Measurements from ENCODE around the gene SYNJ2.
A peak's percentile ranks its signal among the peaks of the same experiment; 100 is the strongest.
"Not testable (repeated sequence)": the region's sequence is repeated elsewhere in the genome, so short reads cannot be mapped to it uniquely, and the experiment has no call there.

Gene SYNJ2

DNA sequence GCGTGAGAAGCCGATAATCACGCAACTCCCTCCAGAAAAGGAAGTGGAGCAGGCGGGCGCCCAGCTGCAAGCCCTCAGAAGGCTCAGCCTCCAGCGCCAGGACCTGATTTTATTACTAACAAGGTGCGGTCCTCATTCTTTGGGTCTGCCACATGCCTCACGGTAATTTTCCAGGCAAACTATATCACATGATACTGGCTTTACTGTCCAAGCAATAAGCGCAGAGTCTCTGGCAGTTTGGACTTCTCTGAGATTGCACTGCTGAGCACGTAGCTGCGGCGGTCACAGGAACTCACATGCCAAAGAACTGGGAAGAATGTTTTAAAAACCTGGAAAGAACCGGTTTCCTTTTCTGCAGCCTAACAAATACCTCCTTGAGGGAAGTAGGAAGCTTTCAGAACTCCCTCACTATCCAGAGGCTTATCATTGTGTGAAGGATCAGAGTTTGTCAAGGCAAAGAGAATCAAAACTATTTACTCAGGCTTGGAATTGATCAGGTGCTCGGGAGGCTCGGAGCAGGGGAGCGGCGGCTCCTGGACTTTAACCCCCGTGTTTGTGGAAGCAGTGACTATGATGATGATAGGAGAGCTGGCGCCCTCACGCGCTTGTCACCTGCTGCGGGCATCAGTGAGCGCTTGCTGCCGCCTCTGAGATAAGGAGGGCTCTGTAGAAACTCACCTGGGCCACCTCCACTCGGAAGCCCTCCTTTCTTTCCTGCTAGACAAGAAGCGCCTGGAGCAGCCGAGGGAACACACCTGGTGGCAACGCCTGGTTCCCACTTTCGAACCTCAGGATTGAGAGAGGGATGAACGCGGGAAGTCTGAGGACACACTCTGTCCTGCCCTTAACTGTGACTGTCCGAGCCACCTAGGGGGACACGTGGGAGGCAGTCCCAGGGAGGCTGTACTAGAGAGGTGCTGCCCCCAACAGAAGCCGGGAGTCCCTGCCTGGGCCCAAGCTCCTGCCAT lies 27.2 kb upstream of the SYNJ2 start:
- DNase-seq (ENCODE audit: low read depth in 2 of 2) = no peak

DNA sequence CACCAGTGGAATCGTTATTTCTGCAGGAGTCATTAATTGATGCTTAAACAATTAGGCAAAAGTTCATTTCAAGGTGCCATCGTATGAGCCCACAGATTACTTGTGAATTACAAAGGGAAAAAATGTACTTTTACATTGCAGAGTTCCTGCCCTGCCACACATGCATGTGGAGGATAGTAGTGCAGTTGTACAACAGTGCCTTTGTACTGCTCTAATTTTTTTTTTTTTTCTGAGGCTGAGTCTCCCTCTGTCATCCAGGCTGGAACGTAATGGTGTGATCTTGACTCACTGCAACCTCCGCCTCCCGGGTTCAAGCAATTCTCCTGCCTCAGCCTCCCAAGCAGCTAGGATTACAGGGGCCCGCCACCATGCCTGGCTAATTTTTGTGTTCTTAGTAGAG lies 26.0 kb upstream of the SYNJ2 start:
- DNase-seq (ENCODE audit: low read depth in 2 of 2) = no peak

DNA sequence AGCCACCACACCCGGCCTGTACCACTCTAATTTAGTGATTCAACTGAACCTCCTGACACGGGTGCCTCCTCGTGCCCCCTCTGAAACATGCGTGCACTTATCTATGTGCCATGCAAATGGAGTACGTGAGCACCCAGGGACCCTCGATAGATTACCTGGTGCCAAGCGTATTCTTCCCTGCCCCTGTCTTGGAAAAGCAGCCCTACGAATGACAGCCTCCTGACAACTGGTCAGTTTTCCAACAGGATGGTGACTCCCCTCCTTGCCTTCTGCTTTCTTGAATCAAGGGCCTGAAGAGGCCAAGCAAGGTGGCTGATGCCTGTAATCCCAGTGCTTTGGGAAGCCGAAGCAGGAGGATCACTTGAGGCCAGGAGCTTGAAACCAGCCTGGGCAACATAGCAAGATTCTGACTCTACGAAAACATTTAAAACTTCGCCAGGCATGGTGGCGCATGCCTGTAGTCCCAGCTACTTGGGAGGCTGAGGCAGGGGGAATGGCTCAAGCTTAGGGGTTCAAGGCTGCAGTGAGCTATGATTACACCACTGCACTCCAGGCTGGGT lies 25.4 kb upstream of the SYNJ2 start:
- no peak for DNase-seq (ENCODE audit: low read depth in 2 of 2)

DNA sequence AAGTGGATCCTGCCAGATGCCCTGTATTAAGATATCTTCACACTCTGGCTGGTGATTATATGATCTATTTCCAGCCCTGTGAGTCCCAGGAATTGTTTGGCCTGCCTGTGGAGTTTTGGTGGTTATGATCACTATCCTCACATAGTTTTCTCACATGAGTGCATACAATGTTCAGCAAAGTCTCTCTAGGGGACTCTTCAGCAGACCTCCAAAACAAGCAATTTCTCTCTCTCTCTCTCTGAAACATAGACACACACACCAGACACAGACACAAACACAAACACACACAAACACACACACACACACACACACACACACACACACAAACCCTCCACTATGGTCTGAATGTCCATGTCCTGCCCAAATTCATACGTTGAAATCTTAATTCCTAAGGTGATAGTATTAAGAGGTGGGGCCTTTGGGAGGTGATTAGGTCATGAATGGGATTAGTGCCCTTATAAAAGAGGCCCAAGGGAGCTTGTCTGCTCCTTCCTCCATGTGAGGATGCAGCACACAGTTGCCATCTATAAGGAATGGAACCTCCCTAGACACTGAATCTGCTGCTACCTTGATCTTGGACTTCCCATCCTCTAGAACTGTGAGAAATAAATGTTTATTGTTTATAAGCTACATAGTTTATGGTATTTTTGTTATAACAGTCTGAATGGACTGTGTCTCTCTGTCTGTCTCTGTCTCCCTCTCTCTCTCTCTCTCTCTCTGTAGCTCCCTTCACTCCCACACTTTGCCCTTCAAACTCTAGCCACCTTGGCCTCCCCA lies 22.0 kb upstream of the SYNJ2 start:
- DNase-seq (ENCODE audit: low read depth in 2 of 2) = no peak

DNA sequence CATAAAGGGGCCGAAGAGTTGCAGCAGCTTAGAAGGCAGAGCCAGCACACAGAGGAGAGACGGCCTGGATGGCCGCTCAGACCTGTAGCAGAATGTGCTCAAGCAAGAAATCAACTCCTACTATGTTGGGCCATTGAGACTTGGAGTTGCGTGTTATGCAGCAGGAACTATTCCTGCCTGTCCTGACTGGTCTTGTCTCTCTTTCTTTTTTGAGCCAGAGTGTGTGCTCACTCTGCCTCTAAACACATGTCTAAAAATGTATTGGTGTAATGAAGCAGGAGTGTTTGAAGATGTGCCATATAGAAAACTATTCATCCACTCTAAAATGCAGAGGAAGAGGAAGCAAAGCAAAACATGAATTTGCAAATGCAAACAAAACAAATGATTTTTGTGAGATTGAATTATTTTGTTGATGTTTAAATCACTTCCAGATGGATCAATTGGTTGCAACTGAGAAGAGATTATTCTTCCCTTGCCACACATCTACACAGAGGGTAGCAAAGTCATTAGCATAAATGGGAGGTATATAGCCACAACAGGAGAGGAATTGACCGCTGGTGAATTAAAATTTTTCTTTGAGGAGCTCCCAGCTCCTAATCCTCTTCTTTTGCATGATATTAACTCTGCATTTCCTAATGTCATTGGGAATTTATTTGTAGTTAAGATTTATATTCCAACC lies 20.4 kb upstream of the SYNJ2 start:
- DNase-seq (ENCODE audit: low read depth in 2 of 2) = no peak

DNA sequence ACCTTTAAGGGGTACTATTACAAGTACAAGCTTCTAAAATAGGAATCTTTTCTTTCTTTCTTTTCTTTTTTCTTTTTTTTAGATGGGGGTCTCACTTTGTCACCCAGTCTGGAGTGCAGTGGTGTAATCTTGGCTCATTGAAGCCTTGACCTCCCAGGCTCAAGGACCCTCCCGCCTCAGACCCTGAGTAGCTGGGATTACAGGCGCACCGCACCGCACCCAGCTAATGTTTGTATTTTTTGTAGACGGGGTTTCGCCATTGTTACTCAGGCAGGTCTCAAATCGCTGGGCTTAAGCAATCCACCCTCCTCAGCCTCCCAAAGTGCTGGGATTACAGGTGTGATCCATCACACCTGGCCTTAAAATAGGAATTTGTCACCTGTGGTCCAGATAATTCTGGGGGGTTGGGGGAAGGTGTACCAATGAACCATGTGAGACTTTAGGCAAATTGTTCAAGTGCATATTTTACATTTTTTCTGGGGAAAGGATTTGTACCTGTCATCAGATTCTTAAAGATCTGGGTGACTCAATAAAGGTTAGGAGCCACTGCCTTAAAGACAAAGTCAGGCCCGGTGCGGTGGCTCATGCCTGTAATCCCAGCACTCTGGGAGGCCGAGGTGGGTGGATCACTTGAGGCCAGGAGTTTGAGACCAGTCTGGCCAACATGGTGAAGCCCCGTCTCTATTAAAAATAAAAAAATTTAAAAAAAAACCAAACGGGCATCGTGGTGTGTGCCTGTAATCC lies 19.7 kb upstream of the SYNJ2 start:
- no peak for DNase-seq (ENCODE audit: low read depth in 2 of 2)

DNA sequence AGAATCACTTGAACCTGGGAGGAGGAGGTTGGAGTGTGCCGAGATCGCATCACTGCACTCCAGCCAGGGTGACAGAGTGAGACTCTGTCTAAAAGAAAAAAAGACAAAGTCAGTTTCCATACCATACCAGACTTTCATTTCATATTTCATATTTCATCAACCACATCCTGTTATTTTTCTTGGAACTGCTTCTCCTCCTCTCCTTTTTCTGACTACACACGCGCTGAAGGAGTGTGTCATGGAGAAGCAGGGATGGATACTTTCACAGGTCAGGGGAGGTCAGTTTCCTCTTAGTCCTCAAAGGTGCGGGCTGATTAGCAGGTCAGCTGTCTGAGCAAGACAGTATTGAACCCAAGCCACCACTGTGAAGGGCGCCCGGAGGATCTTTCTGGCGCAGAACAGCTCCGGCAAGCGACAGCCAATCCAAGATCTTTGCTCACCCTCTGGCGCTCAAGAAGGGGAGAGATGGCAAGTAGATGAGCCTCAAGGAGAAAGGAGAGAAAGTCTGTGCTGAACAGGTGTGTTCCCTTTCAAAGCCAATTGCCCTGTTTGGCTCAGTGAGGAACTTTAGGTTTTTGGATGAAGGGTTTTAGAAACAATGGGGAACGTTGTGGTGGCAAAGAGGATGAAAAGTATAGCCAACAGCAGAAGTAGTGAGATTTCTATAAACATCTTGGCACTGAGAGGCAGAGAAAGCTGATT lies 18.9 kb upstream of the SYNJ2 start:
- peak in 1 of 2 donors; percentile 22 for DNase-seq (ENCODE audit: low read depth in 2 of 2)

DNA sequence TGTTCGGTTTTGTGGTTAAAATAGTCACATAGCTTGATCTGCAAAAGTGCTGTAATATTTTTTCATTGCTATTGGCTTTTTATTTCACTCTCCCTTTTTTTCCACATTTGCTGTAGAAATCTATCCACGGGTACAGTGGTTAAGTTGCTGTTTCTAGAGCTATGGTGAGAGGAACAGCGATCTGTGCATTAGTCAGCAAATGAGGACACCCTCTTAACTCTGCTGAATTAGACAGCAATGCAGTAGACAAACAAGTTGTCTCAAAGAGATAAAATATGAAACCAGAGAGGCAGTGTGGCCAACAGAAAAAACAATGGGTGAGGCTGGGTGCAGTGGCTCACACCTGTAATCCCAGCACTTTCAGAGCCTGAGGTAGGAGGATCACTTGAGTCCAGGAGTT lies 17.6 kb upstream of the SYNJ2 start:
- DNase-seq (ENCODE audit: low read depth in 2 of 2) = no peak

DNA sequence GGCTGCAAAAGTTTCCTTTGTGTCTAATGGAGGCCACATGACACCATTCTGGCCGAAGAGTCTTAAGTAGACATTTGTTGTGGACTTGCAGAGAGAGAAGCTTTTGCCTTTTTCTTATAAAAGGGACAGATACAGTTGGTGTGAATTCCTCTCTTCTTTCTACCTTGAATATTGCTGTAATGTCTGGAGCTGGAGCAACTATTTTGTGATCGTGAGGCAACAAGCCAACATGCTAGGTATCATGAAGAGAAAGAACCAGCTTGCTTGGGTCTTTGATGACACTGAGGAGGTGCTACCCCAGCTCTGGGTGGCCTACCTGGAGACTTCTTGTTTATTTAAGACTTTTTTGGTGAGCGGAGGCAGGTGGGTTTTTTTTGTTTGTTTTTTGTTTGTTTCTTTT lies 16.3 kb upstream of the SYNJ2 start:
- DNase-seq (ENCODE audit: low read depth in 2 of 2) = no peak

DNA sequence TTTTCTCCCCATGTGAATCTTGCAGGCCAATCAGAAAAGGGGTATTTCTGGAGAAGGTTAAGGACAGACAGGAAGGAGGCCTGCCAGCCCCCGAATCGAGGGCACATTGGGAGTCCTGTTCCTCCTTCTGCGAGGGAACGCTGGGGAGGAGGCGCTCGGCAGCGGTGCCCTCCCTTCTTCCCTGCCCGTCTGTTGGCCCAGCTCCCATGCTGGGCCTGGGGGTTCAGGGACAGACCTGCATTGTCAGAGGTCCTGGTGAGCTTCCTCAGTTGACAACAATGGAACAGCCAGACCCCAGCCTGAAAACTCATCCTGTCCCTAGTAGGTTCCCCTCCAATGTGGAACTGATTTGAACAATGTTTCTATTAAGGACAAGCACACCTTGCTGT lies 15.1 kb upstream of the SYNJ2 start:
- DNase-seq (ENCODE audit: low read depth in 2 of 2) = no peak

DNA sequence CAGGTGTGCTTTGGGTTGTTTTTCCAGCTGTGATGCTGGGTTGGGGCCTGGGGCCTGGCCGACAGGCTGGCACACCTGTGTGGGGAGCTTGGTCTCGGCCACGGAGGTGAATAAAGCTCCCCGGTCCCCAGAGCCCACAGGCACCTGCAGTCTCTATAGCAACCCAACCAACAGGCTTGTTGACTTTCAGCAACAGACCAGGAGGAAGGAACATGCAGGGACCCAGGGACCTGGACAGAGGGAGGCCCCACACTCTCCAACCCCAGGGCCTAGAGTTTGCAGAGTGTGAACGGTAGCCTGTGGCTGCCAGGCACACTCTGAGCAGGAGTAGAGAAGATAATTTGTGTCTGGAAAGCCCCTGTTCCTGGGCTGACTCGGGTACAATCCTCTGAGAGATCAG lies 14.6 kb upstream of the SYNJ2 start:
- no peak for DNase-seq (ENCODE audit: low read depth in 2 of 2)

DNA sequence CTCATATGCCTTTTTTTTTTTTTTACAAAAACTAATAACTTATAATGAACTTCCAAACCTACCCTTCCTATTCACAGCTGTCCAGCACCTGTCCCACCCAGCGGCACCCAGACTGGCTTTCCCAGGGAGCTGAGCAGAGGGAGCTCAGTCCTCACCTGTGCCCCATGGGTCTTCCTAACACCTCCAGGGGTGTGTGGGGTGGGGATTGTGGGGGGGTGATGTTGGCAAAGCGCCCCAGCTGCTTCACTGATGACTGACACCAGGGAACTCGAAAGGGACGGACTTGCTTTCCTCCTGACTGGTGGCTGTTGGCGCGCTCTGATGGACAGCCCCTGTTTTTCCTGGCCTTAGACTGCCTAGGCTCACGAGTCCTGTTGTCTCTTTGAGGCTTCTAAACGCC lies 14.2 kb upstream of the SYNJ2 start:
- DNase-seq (ENCODE audit: low read depth in 2 of 2) = no peak

DNA sequence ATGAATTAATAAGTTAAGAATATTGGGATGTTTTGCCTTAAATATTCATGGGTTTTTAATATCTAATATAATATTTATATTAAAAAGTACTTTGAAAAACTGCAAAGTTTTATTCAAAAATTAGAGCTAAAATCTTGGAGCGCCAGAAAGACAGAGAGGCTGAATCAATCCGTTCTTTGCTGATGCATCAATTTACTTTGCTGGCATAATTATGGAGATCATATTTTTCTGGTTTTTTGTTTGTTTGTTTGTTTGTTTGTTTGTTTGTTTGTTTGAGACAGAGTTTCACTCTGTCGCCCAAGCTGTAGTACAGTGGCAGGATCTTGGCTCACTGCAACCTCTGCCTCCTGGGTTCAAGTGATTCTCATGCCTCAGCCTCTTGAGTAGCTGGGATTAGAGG lies 9.5 kb upstream of the SYNJ2 start:
- not testable (repeated sequence) for DNase-seq (ENCODE audit: low read depth in 2 of 2)

DNA sequence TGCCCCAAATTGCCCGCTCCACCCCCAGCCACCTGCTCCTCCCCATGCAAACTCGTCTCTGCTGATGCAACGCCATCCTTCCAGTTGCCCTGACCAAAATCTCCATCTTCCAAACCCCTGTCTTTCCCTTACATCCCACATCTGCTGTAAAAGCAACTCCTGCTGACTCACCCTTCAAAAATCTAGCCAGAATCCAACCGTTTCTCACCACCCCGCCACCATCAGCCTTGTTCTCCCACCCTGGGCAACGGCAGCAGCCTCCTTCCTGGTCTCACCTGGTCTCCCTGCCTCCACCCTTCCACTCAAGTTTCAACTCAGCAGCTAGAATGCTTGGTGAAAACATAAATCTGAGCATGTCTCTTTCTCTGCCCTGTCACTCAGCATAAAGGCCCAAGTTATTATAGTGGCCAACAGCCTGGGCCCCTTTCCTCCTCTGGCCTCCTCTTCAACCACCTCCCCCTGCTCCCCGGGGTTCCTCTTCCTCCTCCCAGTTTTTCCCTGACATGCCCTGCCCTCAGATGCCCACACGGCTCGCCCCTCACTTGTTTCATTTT lies 7.2 kb upstream of the SYNJ2 start:
- no peak for DNase-seq (ENCODE audit: low read depth in 2 of 2)

DNA sequence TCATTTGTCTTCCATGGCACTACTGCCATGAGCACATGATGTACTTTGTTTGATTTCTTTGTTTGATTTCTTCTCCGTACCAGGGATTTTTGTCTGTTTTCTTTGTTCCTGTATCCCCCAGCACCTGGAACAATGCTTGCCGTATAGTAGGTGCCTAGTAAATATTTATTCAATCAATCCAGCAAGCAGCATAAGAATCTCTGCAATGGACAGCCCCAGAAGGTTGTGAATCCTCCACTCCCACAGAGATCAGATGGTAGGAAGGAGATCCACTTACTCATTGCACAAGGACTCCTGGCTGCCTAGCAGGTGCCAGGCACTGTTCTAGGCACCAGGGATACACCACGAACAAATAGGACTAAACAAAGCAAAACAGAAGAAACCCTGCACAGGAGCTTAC lies 6.7 kb upstream of the SYNJ2 start:
- DNase-seq (ENCODE audit: low read depth in 2 of 2) = no peak

DNA sequence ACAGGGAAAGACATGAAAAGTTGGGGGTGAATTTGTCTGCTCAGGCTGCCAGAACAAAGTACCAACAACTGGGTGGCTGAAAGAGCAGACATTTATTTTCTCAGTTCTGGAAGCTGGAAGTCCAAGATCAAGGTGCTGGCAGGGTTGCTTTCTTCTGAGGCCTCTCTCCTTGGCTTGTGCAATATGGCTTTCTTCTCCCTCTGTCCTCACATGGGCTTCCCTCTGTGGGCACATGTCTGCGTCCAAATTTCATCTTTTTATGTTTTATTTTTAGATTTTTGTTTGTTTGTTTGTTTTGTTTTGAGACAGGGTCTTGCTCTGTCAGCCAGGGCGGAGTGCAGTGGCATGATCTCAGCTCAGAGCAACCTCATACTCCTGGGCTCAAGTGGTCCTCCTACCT lies 6.2 kb upstream of the SYNJ2 start:
- DNase-seq (ENCODE audit: low read depth in 2 of 2) = no peak

DNA sequence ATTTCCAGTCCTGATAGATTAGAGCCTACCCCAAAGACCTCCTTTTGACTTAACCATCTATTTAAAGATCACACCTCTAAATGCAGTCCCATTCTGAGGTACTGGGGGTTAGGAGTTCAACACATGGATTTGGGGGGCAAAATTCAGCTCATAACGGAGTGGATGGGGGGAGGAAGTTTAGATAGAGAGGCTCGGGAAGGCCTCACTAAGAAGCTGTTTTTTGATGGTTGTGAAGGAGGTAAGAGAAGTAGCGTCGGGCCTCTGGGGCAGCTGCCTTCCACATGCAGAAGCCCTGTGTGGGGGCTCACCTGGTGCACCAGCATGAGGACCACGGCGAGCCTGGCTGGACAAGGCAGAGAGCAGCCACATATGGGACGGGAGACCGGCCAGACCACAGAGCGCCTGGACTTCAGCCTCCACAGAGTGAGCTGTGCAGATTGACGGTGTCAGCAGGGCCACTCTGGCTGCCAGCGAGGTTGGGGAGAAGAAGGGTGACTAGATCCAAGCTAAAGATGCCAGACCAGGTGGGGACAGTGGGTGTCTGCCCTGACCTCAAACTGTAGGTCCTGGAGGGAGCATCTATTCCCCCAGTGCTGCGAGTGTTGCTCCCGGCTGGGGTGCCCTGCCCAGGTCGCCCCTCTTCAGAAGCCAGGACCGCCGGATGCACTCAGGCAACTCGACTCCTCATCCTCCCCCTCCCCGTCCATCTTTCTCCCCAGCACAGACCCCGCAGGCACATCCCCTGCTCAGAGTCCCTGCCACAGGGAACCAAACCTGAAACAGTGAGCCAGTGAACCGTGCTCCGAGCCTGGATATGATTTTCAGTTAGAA lies 5.1 kb upstream of the SYNJ2 start:
- no peak for DNase-seq (ENCODE audit: low read depth in 2 of 2)

DNA sequence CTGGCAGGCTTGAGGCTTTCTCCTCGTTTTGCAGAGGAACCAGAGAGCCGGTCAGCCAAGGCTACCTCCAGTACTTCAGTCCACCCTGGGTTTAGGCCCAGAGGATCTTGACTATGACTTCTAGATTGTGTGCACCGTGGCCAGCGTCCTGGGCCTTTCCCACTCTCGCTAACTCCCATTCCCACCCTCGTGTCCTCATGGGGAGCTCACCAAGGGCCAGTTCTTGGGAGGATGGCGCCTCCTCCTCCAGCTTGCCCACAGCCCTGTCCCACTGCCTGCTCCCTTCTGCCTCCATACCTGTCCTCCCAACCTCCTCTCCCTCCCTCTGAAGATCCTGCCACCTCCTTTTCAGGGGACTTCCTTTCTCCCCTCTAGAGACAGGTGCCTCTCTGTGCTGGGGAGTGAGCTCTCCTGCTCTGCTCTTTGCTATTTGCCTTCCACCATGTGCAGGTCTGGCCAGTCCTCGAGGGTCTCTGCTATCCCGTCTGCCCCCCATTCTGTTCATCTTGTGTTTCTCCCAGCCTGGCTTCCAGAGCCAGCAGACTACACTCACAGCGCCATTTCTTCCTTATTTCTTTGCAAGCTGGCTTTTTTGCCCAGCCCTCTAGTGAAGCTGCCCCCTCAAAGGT lies 4.4 kb upstream of the SYNJ2 start:
- no peak for DNase-seq (ENCODE audit: low read depth in 2 of 2)

Measured in stimulated activated CD4-positive, alpha-beta T cell treated with anti-CD3 and anti-CD28 coated beads, Interleukin-15, amount 100 ng/mL, for 48 hours (primary cell).